ENCODE data around the gene FBXL16. TPM values are rescaled to one million over a fixed set of nuclear protein-coding genes. Genes with fewer than 3 reads are reported as not detected.
A peak's percentile ranks its signal among the peaks of the same experiment; 100 is the strongest.

FBXL16 gene
- total and polyA plus RNA-seq, 9 of the 15 experiments (the other 6 are each of a cell fraction or from before 2014, with no cell fraction given): 0.21 to 8.2 (median 1.7) TPM

DNA sequence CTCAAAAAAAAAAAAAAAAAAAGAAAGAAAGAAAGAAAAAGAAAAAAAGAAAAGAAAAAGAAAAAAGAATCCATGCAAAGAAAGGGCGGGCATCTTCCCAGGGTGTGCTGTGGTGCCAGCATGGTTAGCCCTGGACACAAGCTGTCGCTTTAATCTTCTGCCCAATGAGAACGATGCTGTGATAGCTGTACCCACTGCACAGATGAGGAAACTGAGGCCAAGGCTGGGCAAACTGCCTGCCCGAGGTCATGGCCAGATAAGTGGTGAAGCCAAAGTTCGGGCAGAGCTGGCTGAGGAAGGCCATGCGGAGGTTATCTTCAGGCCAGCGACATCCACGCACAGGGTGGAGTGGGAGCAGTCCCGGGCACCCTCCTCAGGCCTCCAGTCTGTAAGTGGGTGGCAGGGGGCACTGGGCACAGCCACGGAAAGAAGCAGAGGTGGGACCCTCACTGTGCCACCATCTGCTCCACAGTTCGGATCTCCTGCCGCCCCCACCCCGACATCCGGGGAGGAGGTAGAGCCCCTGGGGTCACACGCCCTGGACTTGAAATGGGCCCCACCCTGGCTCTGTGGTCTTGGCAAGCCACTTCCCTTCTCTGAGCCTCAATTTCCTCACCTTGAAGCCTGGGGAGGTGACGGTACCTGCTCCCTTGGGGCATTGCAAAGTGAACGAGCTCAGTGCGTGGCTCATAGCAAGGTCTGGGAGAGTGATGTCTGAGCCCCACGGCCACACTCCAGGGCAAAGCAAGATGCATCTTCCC is 6.5 kb downstream of the FBXL16 start:
- Histone ChIP-seq H3K36me3 (ENCODE audit: control insufficient read depth, insufficient read depth, low read length) (no peaks in the 10 kb centered on the region), H3K9me3 (replicated peaks; ENCODE audit: control insufficient read depth, insufficient read depth, low read depth, low read length) (no peaks in the 10 kb centered on the region), H2AFZ (ENCODE audit: low read depth, low read length) (no peak overlapping the region), H3K27ac (ENCODE audit: extremely low read depth, low read depth, low read length) (no peak overlapping the region), H3K9me1 (ENCODE audit: control insufficient read depth, insufficient read depth, low read length) (peaks cover 6% of the 10 kb centered on the region), H3K79me2 (ENCODE audit: control insufficient read depth, insufficient read depth, low read length) (no peaks in the 10 kb centered on the region), H3K27me3 (ENCODE audit: control insufficient read depth in 2 of 2, insufficient read depth in 2 of 2, low read length in 2 of 2) (peaks cover 15 to 56% of the 10 kb centered on the region in 2 experiments; a peak in 4 of 5 replicates), H3K4me1 (replicated peaks in 1 of 2; ENCODE audit: control insufficient read depth in 2 of 2, insufficient read depth in 2 of 2, low read length in 2 of 2) (peaks cover 7 to 61% of the 10 kb centered on the region in 2 experiments), H4K20me1 (replicated peaks; ENCODE audit: control insufficient read depth, insufficient read depth, low read length) (peaks cover 25% of the 10 kb centered on the region), H3K4me3 (no peak overlapping the region), H3K4me2 (ENCODE audit: insufficient read depth, low read length) (no peak overlapping the region), H3K9ac (ENCODE audit: insufficient read depth in 1 of 2, low read depth in 2 of 2, low read length in 2 of 2) (no peak overlapping the region)
- intact Hi-C loops (cut with micrococcal nuclease): no loop called here
- POLR2A ChIA-PET: no interaction called here
- ATAC-seq: no peak
- WGBS (ENCODE audit: insufficient coverage, low coverage, missing lambda C conversion rate): 6% methylated on average over 14 of the region's 19 CpGs
- no peak for FAIRE-seq
- in situ Hi-C loops (cut with MboI): no loop called here
- no peak for DNase-seq (ENCODE audit: extremely low read depth in 1 of 4, low spot score in 3 of 4)
- no TSS peak for BruUV-seq (replicated peaks)
- CTCF ChIA-PET (ENCODE audit: low intra/inter-chr PET ratio): no interaction called here
- TF ChIP-seq, protein P1, sequence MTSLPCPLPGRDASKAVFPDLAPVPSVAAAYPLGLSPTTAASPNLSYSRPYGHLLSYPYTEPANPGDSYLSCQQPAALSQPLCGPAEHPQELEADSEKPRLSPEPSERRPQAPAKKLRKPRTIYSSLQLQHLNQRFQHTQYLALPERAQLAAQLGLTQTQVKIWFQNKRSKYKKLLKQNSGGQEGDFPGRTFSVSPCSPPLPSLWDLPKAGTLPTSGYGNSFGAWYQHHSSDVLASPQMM (CRISPR knock-in tag; IDR thresholded peaks at IDR 0.05): no peak
- TF ChIP-seq, protein P2, sequence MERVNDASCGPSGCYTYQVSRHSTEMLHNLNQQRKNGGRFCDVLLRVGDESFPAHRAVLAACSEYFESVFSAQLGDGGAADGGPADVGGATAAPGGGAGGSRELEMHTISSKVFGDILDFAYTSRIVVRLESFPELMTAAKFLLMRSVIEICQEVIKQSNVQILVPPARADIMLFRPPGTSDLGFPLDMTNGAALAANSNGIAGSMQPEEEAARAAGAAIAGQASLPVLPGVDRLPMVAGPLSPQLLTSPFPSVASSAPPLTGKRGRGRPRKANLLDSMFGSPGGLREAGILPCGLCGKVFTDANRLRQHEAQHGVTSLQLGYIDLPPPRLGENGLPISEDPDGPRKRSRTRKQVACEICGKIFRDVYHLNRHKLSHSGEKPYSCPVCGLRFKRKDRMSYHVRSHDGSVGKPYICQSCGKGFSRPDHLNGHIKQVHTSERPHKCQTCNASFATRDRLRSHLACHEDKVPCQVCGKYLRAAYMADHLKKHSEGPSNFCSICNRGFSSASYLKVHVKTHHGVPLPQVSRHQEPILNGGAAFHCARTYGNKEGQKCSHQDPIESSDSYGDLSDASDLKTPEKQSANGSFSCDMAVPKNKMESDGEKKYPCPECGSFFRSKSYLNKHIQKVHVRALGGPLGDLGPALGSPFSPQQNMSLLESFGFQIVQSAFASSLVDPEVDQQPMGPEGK (CRISPR knock-in tag; IDR thresholded peaks at IDR 0.05; ENCODE audit: borderline replicate concordance): no peak
- TF ChIP-seq DMBX1 (CRISPR knock-in tag; IDR thresholded peaks at IDR 0.05; ENCODE audit: borderline replicate concordance) (no peak), KDM1A (IDR thresholded peaks at IDR 0.05) (peak; percentile 58 to 65; a peak in 3 of 4 replicates), GABPB1 (CRISPR knock-in tag; IDR thresholded peaks at IDR 0.05) (no peak), SRSF1 (IDR thresholded peaks at IDR 0.05; ENCODE audit: low read depth, low read length) (no peak), ZNF512 (tag; IDR thresholded peaks at IDR 0.05) (no peak), SIRT6 (IDR thresholded peaks at IDR 0.05; ENCODE audit: low read depth, low read length) (no peak), BCOR (IDR thresholded peaks at IDR 0.05) (peak; percentile 84), ZBTB9 (CRISPR knock-in tag; IDR thresholded peaks at IDR 0.05) (no peak)
- TF ChIP-seq, protein P3, sequence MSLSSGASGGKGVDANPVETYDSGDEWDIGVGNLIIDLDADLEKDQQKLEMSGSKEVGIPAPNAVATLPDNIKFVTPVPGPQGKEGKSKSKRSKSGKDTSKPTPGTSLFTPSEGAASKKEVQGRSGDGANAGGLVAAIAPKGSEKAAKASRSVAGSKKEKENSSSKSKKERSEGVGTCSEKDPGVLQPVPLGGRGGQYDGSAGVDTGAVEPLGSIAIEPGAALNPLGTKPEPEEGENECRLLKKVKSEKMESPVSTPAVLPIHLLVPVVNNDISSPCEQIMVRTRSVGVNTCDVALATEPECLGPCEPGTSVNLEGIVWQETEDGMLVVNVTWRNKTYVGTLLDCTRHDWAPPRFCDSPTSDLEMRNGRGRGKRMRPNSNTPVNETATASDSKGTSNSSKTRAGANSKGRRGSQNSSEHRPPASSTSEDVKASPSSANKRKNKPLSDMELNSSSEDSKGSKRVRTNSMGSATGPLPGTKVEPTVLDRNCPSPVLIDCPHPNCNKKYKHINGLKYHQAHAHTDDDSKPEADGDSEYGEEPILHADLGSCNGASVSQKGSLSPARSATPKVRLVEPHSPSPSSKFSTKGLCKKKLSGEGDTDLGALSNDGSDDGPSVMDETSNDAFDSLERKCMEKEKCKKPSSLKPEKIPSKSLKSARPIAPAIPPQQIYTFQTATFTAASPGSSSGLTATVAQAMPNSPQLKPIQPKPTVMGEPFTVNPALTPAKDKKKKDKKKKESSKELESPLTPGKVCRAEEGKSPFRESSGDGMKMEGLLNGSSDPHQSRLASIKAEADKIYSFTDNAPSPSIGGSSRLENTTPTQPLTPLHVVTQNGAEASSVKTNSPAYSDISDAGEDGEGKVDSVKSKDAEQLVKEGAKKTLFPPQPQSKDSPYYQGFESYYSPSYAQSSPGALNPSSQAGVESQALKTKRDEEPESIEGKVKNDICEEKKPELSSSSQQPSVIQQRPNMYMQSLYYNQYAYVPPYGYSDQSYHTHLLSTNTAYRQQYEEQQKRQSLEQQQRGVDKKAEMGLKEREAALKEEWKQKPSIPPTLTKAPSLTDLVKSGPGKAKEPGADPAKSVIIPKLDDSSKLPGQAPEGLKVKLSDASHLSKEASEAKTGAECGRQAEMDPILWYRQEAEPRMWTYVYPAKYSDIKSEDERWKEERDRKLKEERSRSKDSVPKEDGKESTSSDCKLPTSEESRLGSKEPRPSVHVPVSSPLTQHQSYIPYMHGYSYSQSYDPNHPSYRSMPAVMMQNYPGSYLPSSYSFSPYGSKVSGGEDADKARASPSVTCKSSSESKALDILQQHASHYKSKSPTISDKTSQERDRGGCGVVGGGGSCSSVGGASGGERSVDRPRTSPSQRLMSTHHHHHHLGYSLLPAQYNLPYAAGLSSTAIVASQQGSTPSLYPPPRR (CRISPR knock-in tag; IDR thresholded peaks at IDR 0.05; ENCODE audit: borderline replicate concordance): no peak

Data from K562 (cell line).